Measurements from ENCODE around the gene RPH3AL.
"Not testable (repeated sequence)": the region's sequence is repeated elsewhere in the genome, so short reads cannot be mapped to it uniquely, and the experiment has no call there.

Gene RPH3AL

DNA sequence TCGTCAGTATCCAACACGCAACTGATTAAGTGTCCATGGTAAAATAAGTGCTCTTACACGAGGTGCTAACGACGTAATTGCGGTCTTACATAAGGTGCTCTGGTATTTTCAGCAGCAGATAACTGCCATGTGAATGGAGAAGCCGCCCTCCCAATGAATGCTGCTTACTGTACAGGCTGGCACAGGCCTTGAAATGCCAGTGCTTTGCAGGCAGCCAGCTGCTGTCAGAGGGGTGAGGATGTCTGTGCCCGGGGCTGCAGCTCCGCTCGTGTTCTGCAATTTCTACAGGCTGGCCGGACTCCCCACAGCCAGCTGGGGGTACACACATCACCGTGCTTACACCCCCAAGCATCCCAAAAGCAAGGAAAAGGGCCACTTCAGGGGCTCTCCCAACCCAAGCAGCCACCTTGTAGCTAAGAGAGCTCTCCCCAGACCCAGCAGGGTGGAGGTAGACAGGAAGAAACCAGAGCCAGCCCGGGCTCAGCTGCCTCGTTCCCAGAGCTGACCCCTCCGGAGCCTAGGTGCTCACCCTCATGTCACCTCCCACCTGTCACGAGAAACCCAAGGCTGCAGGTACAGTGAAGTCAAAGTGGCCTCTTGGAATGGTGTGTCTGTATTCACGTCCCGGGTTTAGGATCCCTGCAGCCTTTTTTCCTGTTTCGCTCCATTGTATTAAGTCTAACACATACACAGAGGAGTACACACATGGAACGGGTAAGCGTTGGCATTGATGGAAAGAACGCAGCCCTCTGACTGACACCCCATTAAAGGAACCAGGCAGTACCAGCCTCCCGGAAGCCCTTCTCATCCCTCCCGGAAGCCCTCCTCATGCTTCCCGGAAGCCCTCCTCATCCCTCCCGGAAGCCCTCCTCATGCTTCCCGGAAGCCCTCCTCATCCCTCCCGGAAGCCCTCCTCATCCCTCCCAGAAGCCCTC lies 27.2 kb upstream of the RPH3AL start:
- peaks cover 36% of the 10 kb centered on the region for H3K4me1 ChIP-seq (ENCODE audit: control insufficient read depth, insufficient read depth, low read length)
- no peak overlapping the region for H3K27ac ChIP-seq (ENCODE audit: insufficient read depth, low read depth, low read length, poor library complexity, severe bottlenecking)
- H3K4me3 ChIP-seq (ENCODE audit: insufficient read depth, low read depth, low read length): no peak overlapping the region
- H3K27me3 ChIP-seq (ENCODE audit: control insufficient read depth, insufficient read depth, low read length, poor library complexity, severe bottlenecking): peaks cover 21% of the 10 kb centered on the region
- H3K9me3 ChIP-seq (ENCODE audit: control insufficient read depth, low read length): no peaks in the 10 kb centered on the region
- H3K36me3 ChIP-seq (ENCODE audit: control insufficient read depth, insufficient read depth, low read length): no peaks in the 10 kb centered on the region
- WGBS, 2 experiments: 89 to 91% methylated on average over 28 of the region's 28 CpGs

- H3K36me3 ChIP-seq (ENCODE audit: control insufficient read depth, insufficient read depth, low read length): no peaks in the 10 kb centered on the region
- H3K9me3 ChIP-seq (ENCODE audit: control insufficient read depth, low read length): no peaks in the 10 kb centered on the region
- WGBS, 2 experiments: 52 to 61% methylated on average over 5 of the region's 5 CpGs
- peaks cover 7% of the 10 kb centered on the region for H3K27me3 ChIP-seq (ENCODE audit: control insufficient read depth, insufficient read depth, low read length, poor library complexity, severe bottlenecking)
- no peak overlapping the region for H3K27ac ChIP-seq (ENCODE audit: insufficient read depth, low read depth, low read length, poor library complexity, severe bottlenecking)
- H3K4me1 ChIP-seq (ENCODE audit: control insufficient read depth, insufficient read depth, low read length): peaks cover 19% of the 10 kb centered on the region
- H3K4me3 ChIP-seq (ENCODE audit: insufficient read depth, low read depth, low read length): no peak overlapping the region
Measured at GRCh38 chr17:378068-378467, 25.5 kb upstream of the RPH3AL start.

- peaks cover 5% of the 10 kb centered on the region for H3K27me3 ChIP-seq (ENCODE audit: control insufficient read depth, insufficient read depth, low read length, poor library complexity, severe bottlenecking)
- H3K9me3 ChIP-seq (ENCODE audit: control insufficient read depth, low read length): no peaks in the 10 kb centered on the region
- H3K4me3 ChIP-seq (ENCODE audit: insufficient read depth, low read depth, low read length): no peak overlapping the region
- no peak overlapping the region for H3K27ac ChIP-seq (ENCODE audit: insufficient read depth, low read depth, low read length, poor library complexity, severe bottlenecking)
- WGBS, 2 experiments: 73 to 79% methylated on average over 13 of the region's 14 CpGs
- H3K4me1 ChIP-seq (ENCODE audit: control insufficient read depth, insufficient read depth, low read length): peaks cover 11% of the 10 kb centered on the region
- H3K36me3 ChIP-seq (ENCODE audit: control insufficient read depth, insufficient read depth, low read length): no peaks in the 10 kb centered on the region
Measured at GRCh38 chr17:376936-377863, 24.6 kb upstream of the RPH3AL start.

DNA sequence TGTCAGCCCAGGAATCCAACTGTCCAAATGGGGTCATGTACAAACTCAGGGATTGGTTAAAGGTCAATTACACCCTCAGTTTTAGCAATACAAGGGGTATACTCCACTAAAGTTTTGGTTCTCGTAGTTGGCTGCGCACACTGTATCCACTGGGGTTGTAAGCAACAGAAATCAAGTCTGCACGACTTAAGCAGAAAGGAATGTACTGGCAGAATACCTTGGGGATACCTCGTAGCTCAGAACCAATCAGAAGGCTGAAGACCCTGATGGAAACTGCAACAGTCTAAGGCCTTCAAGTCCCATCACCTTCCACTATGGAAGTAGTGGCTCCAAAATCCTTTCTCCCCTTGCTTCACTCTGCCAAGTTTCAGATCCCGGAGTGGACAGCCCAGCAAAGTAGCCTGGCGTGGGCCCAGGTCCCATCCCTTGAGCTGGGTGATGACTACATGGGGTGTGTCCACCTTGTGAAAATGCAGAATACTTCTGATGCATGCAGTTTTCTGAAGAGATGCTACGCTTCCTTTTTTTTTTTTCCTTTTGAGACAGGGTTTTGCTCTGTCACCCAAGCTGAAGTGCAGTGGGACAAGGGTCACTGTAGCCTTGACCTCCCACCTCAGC lies 21.1 kb upstream of the RPH3AL start:
- H3K36me3 ChIP-seq (ENCODE audit: control insufficient read depth, insufficient read depth, low read length): no peaks in the 10 kb centered on the region
- WGBS, 2 experiments: 74 to 77% methylated on average over 7 of the region's 7 CpGs

GRCh38 chr17:372157-373152 lies 19.8 kb upstream of the RPH3AL start:
- Histone ChIP-seq H3K4me1 (ENCODE audit: control insufficient read depth, insufficient read depth, low read length) (peaks cover 2% of the 10 kb centered on the region), H3K9me3 (ENCODE audit: control insufficient read depth, low read length) (no peaks in the 10 kb centered on the region), H3K27me3 (ENCODE audit: control insufficient read depth, insufficient read depth, low read length, poor library complexity, severe bottlenecking) (no peaks in the 10 kb centered on the region), H3K36me3 (ENCODE audit: control insufficient read depth, insufficient read depth, low read length) (no peaks in the 10 kb centered on the region), H3K27ac (ENCODE audit: insufficient read depth, low read depth, low read length, poor library complexity, severe bottlenecking) (no peak overlapping the region), H3K4me3 (ENCODE audit: insufficient read depth, low read depth, low read length) (no peak overlapping the region)
- 82 to 86% methylated on average over 18 of the region's 18 CpGs for WGBS, 2 experiments

More for the DNA sequence above, 21.1 kb upstream of the RPH3AL start:
- Histone ChIP-seq H3K9me3 (ENCODE audit: control insufficient read depth, low read length) (no peaks in the 10 kb centered on the region), H3K4me3 (ENCODE audit: insufficient read depth, low read depth, low read length) (no peak overlapping the region), H3K4me1 (ENCODE audit: control insufficient read depth, insufficient read depth, low read length) (peaks cover 4% of the 10 kb centered on the region), H3K27ac (ENCODE audit: insufficient read depth, low read depth, low read length, poor library complexity, severe bottlenecking) (no peak overlapping the region), H3K27me3 (ENCODE audit: control insufficient read depth, insufficient read depth, low read length, poor library complexity, severe bottlenecking) (no peaks in the 10 kb centered on the region)

GRCh38 chr17:371583-371982 lies 19.0 kb upstream of the RPH3AL start:
- H3K36me3 ChIP-seq (ENCODE audit: control insufficient read depth, insufficient read depth, low read length): no peaks in the 10 kb centered on the region
- no peak overlapping the region for H3K27ac ChIP-seq (ENCODE audit: insufficient read depth, low read depth, low read length, poor library complexity, severe bottlenecking)
- no peak overlapping the region for H3K4me3 ChIP-seq (ENCODE audit: insufficient read depth, low read depth, low read length)
- WGBS, 2 experiments: 89 to 91% methylated on average over 13 of the region's 13 CpGs
- no peaks in the 10 kb centered on the region for H3K27me3 ChIP-seq (ENCODE audit: control insufficient read depth, insufficient read depth, low read length, poor library complexity, severe bottlenecking)
- no peaks in the 10 kb centered on the region for H3K9me3 ChIP-seq (ENCODE audit: control insufficient read depth, low read length)
- H3K4me1 ChIP-seq (ENCODE audit: control insufficient read depth, insufficient read depth, low read length): no peaks in the 10 kb centered on the region

- H3K27me3 ChIP-seq (ENCODE audit: control insufficient read depth, insufficient read depth, low read length, poor library complexity, severe bottlenecking); H3K4me3 ChIP-seq (ENCODE audit: insufficient read depth, low read depth, low read length); H3K27ac ChIP-seq (ENCODE audit: insufficient read depth, low read depth, low read length, poor library complexity, severe bottlenecking); H3K36me3 ChIP-seq (ENCODE audit: control insufficient read depth, insufficient read depth, low read length); H3K9me3 ChIP-seq (ENCODE audit: control insufficient read depth, low read length); H3K4me1 ChIP-seq (ENCODE audit: control insufficient read depth, insufficient read depth, low read length): not testable (repeated sequence)
- WGBS, 2 experiments: 94 to 96% methylated on average over 17 of the region's 17 CpGs
Measured at GRCh38 chr17:367656-368055, 15.0 kb upstream of the RPH3AL start.

- H3K9me3 ChIP-seq (ENCODE audit: control insufficient read depth, low read length); H3K27ac ChIP-seq (ENCODE audit: insufficient read depth, low read depth, low read length, poor library complexity, severe bottlenecking); H3K4me3 ChIP-seq (ENCODE audit: insufficient read depth, low read depth, low read length); H3K27me3 ChIP-seq (ENCODE audit: control insufficient read depth, insufficient read depth, low read length, poor library complexity, severe bottlenecking); H3K36me3 ChIP-seq (ENCODE audit: control insufficient read depth, insufficient read depth, low read length); H3K4me1 ChIP-seq (ENCODE audit: control insufficient read depth, insufficient read depth, low read length): not testable (repeated sequence)
- 86 to 88% methylated on average over 33 of the region's 33 CpGs for WGBS, 2 experiments
Measured at GRCh38 chr17:366657-367615, 14.3 kb upstream of the RPH3AL start.

Data from ectodermal cell (in vitro differentiated cells).